GM12865 (cell line): ENCODE measurements around the gene TTLL10.

Source experiments
- DNase-seq: peaks from one replicate; pipeline ENCODE4 v3.0.0; 2010; ENCODE audit warnings: low read depth
- H3K4me3 ChIP-seq: 2 replicates; pipeline ENCODE4 v1.5.1; 2011; ENCODE audit warnings: mild to moderate bottlenecking, low read depth, low read length, control low read depth
- TF ChIP-seq, protein P1 (sequence below): IDR thresholded peaks from 2 replicates; pipeline ENCODE4 v1.5.1; 2011; ENCODE audit warnings: low read length, control low read depth, low read depth, inconsistent platforms; ENCODE audit not compliant: insufficient read depth; ENCODE audit errors: missing control alignments

The TTLL10 gene

GRCh38 chr1:1168451-1169411 is 4.9 kb upstream of the TTLL10 start:
- TF ChIP-seq, protein P1, sequence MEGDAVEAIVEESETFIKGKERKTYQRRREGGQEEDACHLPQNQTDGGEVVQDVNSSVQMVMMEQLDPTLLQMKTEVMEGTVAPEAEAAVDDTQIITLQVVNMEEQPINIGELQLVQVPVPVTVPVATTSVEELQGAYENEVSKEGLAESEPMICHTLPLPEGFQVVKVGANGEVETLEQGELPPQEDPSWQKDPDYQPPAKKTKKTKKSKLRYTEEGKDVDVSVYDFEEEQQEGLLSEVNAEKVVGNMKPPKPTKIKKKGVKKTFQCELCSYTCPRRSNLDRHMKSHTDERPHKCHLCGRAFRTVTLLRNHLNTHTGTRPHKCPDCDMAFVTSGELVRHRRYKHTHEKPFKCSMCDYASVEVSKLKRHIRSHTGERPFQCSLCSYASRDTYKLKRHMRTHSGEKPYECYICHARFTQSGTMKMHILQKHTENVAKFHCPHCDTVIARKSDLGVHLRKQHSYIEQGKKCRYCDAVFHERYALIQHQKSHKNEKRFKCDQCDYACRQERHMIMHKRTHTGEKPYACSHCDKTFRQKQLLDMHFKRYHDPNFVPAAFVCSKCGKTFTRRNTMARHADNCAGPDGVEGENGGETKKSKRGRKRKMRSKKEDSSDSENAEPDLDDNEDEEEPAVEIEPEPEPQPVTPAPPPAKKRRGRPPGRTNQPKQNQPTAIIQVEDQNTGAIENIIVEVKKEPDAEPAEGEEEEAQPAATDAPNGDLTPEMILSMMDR: no peak
- no peak for DNase-seq
- no peak overlapping the region for H3K4me3 ChIP-seq

DNA sequence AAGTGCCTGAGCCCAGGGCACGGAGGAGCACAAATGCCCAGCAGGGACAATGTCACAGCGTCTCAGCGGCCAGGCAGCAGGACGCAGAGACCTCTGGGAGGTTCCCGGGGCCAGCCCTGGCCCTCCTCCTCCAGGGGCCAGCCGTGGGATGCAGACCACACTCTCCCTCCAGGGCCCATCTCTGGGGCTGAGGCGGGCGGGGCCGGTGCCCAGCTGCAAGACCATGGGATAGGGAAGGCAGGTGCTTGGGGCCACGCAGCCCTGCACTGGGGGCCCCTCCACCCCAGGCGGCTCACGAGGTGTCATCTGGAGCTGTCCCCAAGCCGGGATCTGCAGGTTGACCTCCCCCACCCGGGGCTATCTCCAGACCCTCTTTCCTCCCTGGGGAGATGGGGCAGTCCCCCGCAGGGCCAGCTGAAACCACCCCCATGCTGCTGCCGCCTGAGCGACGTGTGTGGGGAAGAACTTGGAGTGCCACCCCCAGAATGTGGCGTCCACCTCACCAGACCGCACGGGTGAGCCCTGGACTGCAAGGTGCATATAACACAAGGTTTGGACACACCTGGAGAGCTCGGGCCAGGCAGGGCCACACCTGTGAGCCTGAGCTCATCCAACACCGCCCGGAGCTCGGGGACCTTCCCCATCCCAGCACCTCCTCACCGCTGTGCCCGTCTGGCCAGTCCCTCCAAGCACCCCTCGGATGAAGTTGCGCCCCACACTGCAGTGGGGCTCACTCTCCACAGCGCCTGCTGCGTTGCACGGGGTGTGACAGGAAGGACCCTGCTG is 4.1 kb upstream of the TTLL10 start:
- H3K4me3 ChIP-seq: no peak overlapping the region
- DNase-seq: no peak
- TF ChIP-seq, protein P1: no peak

GRCh38 chr1:1170215-1171091 is 3.2 kb upstream of the TTLL10 start:
- TF ChIP-seq, protein P1: no peak
- H3K4me3 ChIP-seq: no peak overlapping the region
- no peak for DNase-seq

- H3K4me3 ChIP-seq: no peak overlapping the region
- no peak for DNase-seq
- TF ChIP-seq, protein P1: no peak
These were observed 2.5 kb upstream of the TTLL10 start for GRCh38 chr1:1171161-1171545.

GRCh38 chr1:1171546-1172340 is 1.9 kb upstream of the TTLL10 start:
- TF ChIP-seq, protein P1: no peak
- no peak overlapping the region for H3K4me3 ChIP-seq
- DNase-seq: peak; percentile 34
